GM19328 (cell line): ENCODE measurements around the gene ATP23.

Source experiments
- ATAC-seq: cut with Tn5 transposase; IDR thresholded peaks from one replicate; pipeline ENCODE4 v1.9.1; 2021; ENCODE audit warnings: mild to moderate bottlenecking, moderate library complexity; ENCODE audit not compliant: unreplicated experiment

Gene ATP23

GRCh38 chr12:57941165-57941894, at the start of gene ATP23:
Gene ATP23 (plus strand): TSS chr12:57941567. CDS start chr12:57941702, 135 bp downstream.
- ATAC-seq: peak; percentile 78

- no peak for ATAC-seq
These were observed 49.0 kb upstream of the ATP23 start for GRCh38 chr12:57892232-57892972.

GRCh38 chr12:57893431-57894353, 47.7 kb upstream of the ATP23 start:
- ATAC-seq: no peak

- ATAC-seq: no peak
These were observed 46.7 kb upstream of the ATP23 start for GRCh38 chr12:57894399-57895292.

GRCh38 chr12:57895389-57896114, 45.8 kb upstream of the ATP23 start:
- ATAC-seq: no peak

- no peak for ATAC-seq
These were observed 45.3 kb upstream of the ATP23 start for GRCh38 chr12:57896115-57896433.

GRCh38 chr12:57896434-57897201, 44.7 kb upstream of the ATP23 start:
- no peak for ATAC-seq

- ATAC-seq: no peak
These were observed 43.9 kb upstream of the ATP23 start for GRCh38 chr12:57897286-57897974.

- no peak for ATAC-seq
These were observed 42.9 kb upstream of the ATP23 start for GRCh38 chr12:57898308-57898970.

- ATAC-seq: peak; percentile 75
These were observed 42.2 kb upstream of the ATP23 start for GRCh38 chr12:57899010-57899662.

- no peak for ATAC-seq
These were observed 38.8 kb upstream of the ATP23 start for GRCh38 chr12:57902478-57902969.

GRCh38 chr12:57904426-57904825, 36.9 kb upstream of the ATP23 start:
- ATAC-seq: no peak

GRCh38 chr12:57904848-57905811, 36.2 kb upstream of the ATP23 start:
- peak; percentile 84 for ATAC-seq

- ATAC-seq: no peak
These were observed 35.4 kb upstream of the ATP23 start for GRCh38 chr12:57905812-57906475.

GRCh38 chr12:57906821-57907220, 34.5 kb upstream of the ATP23 start:
- ATAC-seq: no peak
